Posterior cingulate gyrus (tissue), 11 donors: Measurements from ENCODE around the gene RAB1B.
A peak's percentile ranks its signal among the peaks of the same experiment; 100 is the strongest.
"Not testable (repeated sequence)": the region's sequence is repeated elsewhere in the genome, so short reads cannot be mapped to it uniquely, and the experiment has no call there.

Source experiments
- DNase-seq, 10 donors: peaks; one replicate each; pipeline versions ENCODE4 v3.0.0 to v3.0.0-alpha.2; 2020 to 2021; ENCODE audit warnings: mixed read lengths in 3 of 10
- intact Hi-C: fragments of 100-400 bp; cut with DNase I; formaldehyde crosslinking; loops from one replicate; pipeline ENCODE4 v1.15.1; 2023

The RAB1B gene

GRCh38 chr11:66265531-66266377, 2.7 kb upstream of the RAB1B start:
- DNase-seq: peak in 1 of 10 donors; percentile 71
- intact Hi-C loops: no loop called here

DNA sequence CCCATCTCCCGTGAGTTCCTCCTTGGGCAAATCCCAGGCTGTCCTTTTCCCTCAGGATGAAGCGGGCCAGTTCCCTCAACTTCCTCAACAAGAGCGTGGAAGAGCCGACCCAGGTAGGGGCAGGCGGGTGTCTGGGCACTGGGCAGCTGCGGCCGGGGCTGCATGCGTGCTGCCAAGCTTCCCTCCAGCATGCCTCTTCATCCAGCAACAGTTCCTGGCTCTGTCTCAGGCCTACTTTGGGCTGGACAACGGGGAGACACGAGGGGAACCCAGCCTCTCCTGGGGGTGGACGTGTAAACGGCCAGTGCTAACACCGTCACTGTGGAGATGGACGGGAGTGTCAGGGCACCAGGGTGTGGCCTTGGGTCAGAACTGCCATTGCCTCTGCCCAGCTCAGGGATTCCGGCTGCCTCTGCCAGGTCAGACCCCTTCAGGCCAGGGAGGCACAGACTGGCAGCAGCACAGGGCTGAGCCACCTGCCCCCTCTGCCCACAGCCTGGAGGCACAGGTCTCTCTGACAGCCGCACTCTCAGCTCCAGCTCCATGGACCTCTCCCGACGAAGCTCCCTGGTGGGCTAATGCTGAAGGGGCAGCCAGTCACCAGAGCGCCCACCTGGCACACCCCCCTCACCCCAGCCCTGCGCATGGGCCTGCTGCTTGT, 1.9 kb upstream of the RAB1B start:
- DNase-seq: peak in 1 of 10 donors; percentile 74
- intact Hi-C loops: no loop called here

DNA sequence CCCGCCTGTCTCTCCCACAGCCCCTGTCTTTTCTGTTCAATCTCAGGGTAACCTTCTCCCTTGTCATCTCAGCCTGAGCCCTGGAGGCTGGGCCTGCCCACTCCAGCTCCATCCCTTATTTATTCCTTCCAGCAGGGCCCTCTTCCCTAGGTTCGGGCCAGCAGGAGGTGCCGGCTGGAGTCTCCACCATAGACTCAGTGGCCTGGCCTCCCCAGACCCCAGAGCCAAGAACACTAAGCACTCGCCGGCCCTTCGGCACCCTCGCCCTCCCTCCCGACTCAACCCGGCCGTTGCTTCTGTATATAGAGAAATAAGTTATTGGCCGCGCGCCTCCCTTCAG, 1.4 kb upstream of the RAB1B start:
- no peak for DNase-seq
- intact Hi-C loops: no loop called here

DNA sequence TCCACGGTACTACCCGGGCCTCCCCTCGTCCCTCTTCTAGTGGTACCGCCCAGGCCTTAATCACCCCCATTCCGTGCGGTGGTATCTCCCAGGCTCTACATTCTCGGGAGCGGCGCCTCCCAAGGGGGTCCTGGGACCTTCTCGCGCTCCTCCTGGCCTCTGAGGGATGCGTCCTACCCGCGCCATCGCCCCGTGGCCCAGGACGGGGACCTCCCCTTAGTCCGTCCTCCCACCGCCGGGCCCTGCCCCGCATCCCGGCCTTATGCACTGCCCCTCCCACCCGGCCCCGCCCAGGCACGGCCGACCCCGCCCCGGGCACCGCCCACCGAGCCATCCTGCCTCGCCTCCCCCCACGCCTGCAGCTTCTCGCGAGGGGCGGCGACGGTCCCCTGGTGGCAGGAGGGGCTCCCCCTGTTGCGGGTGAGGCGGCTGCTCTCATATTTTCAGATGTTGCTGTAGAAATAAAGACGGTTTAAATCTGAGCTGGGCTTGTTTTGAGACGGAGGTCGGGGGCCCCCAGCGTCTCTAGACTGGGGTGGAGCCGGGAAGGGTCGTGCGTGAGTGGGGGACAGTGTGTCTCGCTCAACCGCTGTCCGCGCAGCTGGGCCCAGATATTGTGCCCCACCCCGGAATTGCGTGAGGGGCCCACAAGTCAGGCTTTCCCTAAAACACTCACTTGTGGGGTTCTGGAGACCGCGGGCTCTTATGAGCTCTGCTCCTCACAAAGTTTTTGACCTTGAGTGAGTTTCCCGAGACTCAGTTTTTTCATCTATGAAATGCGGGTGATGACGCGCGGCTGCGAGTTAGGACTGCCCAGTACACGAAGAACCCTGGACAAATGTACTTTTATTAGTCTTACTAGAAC, 828 bp upstream of the RAB1B start:
- DNase-seq: peak; percentile 76 to 98 (median 86)
- intact Hi-C loops: no loop called here

DNA sequence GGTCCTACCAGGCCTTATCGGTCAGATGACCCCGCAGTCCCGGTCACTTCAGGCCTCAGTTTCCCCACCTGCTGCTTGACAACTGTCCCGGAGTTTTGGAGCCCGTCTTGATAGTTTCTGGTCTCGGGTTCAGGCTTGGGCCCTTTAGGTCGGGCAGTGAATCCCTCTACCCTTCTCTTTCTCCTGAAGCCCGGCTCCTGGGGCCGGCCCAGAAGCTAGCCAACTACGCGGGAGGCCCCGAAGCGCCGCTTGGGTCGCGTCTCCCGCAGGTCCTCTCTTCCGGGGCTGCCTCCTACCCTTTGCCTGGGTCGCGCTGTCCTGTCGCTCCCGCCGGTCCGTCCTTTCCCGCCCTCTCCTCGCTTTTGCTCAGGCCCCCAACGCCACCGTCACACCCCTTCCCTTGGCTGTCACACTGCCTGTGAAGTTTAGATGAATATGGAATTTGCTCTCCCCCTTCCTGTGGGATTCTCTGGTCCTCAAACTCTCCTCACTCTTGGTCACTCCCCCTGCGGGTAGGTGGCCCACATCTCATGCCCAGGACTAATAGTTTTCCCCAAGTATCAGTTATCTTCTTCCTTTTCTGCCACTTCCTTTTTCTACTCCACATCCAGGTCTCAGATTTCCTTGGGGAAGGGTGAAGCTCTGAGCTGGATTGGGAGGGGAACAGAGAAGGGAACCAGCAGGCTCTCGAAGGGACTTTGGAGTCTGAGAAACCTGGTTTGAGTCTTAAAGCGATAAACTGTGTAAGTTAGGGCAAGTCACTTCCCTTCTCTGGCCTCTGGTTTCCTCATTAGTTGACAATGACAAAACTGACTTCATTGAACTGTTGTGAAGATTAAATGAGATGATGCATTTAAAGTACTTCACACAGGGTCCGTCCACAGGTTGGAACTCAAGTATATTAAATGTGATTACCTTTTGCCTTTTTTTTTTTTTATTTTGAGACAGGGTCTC, 790 bp downstream of the RAB1B start:
- DNase-seq: peak in 1 of 10 donors; percentile 82
- intact Hi-C loops: no loop called here

DNA sequence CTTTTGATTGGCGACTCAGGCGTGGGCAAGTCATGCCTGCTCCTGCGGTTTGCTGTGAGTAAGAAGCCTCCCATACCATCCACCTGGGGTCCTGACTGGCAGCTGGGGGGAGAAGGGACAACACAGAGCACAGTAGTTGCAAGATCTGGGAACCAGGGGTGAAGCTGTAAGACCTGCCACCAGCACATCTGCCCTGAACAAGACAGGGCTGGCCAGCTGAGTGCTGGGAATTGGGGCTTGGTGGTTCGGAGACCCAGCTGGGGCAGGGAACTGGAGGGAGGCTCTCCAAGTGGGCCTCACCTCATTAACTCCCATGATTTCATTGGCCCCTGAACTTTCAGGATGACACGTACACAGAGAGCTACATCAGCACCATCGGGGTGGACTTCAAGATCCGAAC, 3.4 kb downstream of the RAB1B start:
- no peak for DNase-seq
- intact Hi-C loops: no loop called here

GRCh38 chr11:66272596-66272995, 4.2 kb downstream of the RAB1B start:
- intact Hi-C loops: no loop called here
- no peak for DNase-seq

GRCh38 chr11:66274219-66274618, 5.8 kb downstream of the RAB1B start:
- DNase-seq: no peak
- intact Hi-C loops: no loop called here

DNA sequence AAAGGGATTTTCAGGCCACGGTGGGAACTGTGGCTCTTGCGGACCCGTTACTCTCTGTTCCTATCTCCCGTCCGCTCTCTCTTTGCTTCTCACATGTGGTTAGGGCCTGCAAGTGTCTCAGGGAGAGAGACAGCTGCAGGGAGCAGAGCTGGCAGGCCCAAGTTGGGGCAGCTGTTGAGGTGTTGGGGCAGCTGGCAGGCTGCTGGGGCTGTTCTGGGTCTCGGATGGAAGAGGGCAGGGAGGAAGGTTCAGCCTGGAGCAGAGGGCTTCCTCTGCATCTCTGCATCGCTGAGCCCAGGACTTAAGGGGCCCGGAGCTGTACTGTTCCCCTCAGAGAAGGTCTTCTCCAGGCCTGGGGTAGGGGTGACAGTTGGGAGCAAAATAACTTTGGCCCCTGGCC, 7.0 kb downstream of the RAB1B start:
- intact Hi-C loops: no loop called here
- DNase-seq: peak in 1 of 10 donors; percentile 53

GRCh38 chr11:66275984-66276612, 7.7 kb downstream of the RAB1B start:
- intact Hi-C loops: no loop called here
- no peak for DNase-seq

DNA sequence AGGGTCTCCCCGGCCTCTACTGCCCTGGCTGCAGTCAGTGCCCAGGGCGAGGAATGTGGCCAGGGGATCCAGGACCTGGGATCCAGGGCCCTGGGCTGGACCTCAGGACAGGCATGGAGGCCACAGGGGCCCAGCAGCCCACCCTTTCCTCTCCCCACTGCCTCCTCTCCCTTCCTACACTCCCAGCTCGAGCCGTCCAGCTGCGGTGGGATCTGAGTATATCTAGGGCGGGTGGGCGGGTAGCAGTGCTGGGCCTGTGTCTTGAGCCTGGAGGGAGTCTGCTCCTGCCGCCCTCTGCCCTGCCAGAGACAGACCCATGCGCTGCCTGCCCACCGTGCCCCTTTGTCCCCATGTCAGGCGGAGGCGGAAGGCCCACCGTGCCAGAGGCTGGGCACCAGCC, 8.2 kb downstream of the RAB1B start:
- intact Hi-C loops, DNase-seq: not testable (repeated sequence)

DNA sequence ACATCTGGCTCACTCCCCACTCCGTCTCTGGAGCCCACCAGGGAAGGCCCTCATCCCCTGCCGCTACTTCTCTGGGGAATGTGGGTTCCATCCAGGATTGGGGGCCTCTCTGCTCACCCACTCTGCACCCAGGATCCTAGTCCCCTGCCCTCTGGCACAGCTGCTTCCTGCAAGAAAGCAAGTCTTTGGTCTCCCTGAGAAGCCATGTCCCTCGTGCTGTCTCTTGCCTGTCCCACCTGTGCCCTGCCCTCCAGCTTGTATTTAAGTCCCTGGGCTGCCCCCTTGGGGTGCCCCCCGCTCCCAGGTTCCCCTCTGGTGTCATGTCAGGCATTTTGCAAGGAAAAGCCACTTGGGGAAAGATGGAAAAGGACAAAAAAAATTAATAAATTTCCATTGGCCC, 8.6 kb downstream of the RAB1B start:
- intact Hi-C loops, DNase-seq: not testable (repeated sequence)

DNA sequence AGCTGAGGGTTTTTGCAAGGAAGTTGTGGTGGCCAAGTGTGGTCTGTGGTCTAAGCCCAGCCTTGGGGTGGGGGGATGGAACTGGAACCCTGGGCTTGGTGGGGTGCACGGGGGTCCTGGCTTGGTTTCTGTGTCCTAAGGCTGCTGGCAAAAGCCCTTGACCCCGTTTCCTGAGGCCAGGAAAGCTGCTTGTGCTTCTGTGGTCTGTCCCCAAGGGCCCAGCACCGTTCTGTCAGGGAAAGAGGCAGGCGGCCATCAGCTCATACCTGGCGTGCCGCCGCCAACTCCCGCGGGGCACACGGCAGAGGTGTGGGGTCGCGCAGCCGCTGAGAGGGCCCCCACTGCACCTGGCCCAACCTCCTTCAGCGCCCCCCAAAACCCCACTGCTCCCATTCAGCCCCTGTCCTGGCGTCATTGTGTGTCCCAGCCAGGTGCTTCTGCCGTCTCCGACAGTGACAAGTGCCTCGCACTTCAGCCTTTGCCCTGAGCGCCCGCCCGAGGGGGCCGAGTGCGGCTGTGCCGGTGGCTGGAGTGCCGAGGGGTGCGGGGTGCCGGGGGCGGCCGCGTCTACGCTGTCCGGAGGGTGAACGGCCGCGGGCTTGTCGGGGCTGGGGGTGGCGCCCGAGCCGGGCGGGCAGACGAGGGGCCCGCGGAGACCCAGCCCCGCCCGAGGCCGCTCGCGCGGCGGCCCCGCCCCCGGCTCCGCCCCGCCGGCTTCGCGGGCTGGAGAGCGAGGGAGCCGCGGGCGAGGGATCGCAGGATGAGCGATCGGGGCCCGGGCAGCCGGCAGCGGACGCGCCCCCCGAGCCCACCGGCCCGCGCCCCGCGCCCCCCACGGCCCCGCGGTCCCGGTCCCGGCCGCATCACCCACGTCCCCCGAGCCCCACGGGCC, 9.3 kb downstream of the RAB1B start, which contains the start of gene CNIH2:
TSS of gene CNIH2 (plus strand) at position 705 of the 892 bp plus-strand sequence. CDS start 282 bp downstream, outside the sequence.
- DNase-seq: peak in 5 of 10 donors; percentile 51 to 93 (median 76)
- intact Hi-C loops: no loop called here

- intact Hi-C loops: no loop called here
- DNase-seq: peak in 1 of 10 donors; percentile 81
Observed at GRCh38 chr11:66278363-66279091, 10.1 kb downstream of the RAB1B start.

DNA sequence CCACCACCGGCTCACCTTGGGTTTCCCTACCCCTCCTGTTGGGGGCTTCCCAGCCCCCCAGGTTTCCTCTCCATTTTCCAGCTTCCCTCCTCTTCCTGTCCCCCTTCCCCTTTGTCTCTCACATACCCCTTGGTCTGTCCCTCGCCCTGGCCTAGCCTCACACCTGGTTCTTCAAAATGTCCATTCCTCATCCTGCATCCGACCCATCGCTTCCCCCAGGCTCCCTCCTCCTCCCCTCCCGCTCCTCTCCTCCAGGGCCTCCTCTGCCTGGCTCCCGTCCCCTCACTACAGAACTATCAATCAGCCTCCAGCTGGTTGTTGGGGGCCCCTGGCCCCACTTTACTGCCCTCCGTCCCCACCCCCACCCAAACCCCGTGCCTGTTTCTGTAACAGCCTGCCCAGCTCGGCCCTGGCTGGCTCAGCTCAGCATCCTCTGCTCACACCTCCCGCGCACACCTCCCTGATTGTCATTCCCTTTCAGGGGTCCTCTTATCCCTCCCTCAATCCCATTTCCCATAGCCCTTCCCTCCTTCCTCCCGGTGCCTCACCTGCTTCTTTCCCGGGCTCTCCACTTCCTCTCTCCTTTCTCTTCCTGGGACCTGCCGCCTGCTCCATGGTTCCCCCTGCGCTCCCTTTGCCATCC, 10.8 kb downstream of the RAB1B start:
- intact Hi-C loops: no loop called here
- DNase-seq: no peak

DNA sequence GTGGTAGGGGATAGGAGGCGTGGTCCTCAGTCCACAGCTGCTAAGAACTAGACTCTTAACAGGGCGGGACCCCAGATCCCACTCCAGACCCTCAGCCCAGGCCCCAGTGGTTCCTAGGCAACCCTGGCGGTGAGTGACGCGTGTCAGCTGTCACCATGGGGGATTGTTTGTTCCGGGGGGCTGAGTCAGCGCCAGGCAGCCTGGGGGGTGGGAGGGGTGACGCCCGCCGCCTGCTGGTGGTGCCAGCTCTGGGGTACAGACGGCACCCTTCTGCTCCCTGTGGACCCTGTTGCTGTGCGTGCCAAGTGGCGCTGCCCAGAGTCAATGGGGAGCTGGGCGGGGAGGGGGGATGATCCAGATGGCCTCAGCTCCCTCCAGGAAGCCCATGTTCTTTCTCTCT, 12.0 kb downstream of the RAB1B start:
- DNase-seq: no peak
- intact Hi-C loops: no loop called here

DNA sequence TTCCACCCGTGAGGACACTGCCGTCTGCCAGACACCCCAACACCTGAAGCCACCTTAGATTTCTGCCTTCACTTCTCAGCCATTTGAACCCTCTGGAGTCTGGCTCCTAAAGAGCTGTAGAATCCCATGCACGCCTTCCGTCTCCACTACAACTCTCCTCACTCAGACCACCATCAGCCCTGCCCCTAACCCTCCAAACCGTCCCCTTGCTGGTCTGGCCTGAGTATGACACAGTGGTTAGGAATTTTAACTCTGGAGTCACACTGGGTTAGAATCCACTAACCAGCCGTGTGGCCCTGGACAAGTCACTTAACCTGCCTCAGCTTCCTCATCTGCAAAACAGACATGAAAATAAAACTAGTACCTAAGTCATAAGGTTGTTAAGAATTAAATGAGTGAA, 12.6 kb downstream of the RAB1B start:
- intact Hi-C loops: no loop called here
- no peak for DNase-seq
